Loucy (cell line): ENCODE measurements around the gene RPL39L.

Source experiments
- CTCF ChIP-seq: fragments of 200-600 bp; sonication (generic); conservative IDR thresholded peaks from 2 replicates; pipeline ENCODE4 v1.5.1; 2014; ENCODE audit warnings: mild to moderate bottlenecking, antibody characterized with exemption, low read length
- EZH2phosphoT487 ChIP-seq: fragments of 200-600 bp; IDR thresholded peaks from 2 replicates; pipeline ENCODE4 v1.6.1; 2018; ENCODE audit warnings: antibody characterized with exemption, mild to moderate bottlenecking, moderate library complexity, borderline replicate concordance

- no peak for TF ChIP-seq CTCF
- no peak for TF ChIP-seq EZH2phosphoT487
These were observed 37.9 kb downstream of the RPL39L start for GRCh38 chr3:187101184-187102072.
